ENCODE results near the gene PPP4R4.
"Not testable (repeated sequence)": the region's sequence is repeated elsewhere in the genome, so short reads cannot be mapped to it uniquely, and the experiment has no call there.

PPP4R4 gene

GRCh38 chr14:94180655-94181271 lies 6.6 kb downstream of the PPP4R4 start:
- no peak for DNase-seq

GRCh38 chr14:94181835-94182234 lies 7.7 kb downstream of the PPP4R4 start:
- DNase-seq, result no peak

GRCh38 chr14:94192536-94192935 lies 18.4 kb downstream of the PPP4R4 start:
- no peak for DNase-seq

- no peak for DNase-seq
Observed at GRCh38 chr14:94193776-94194175, 19.7 kb downstream of the PPP4R4 start.

GRCh38 chr14:94196057-94196456 lies 21.9 kb downstream of the PPP4R4 start:
- no peak for DNase-seq

- no peak for DNase-seq
Observed at GRCh38 chr14:94203473-94204210, 29.5 kb downstream of the PPP4R4 start.

- DNase-seq, result no peak
Observed at GRCh38 chr14:94213021-94213420, 38.9 kb downstream of the PPP4R4 start.

GRCh38 chr14:94213741-94214140 lies 39.6 kb downstream of the PPP4R4 start:
- DNase-seq, result no peak

- no peak for DNase-seq
Observed at GRCh38 chr14:94217116-94217515, 43.0 kb downstream of the PPP4R4 start.

- not testable (repeated sequence) for DNase-seq
Observed at GRCh38 chr14:94218198-94218886, 44.2 kb downstream of the PPP4R4 start.

- no peak for DNase-seq
Observed at GRCh38 chr14:94224040-94224439, 49.9 kb downstream of the PPP4R4 start.

- no peak for DNase-seq
Observed at GRCh38 chr14:94225460-94226378, 51.6 kb downstream of the PPP4R4 start.

- DNase-seq, result no peak
Observed at GRCh38 chr14:94227029-94227428, 52.9 kb downstream of the PPP4R4 start.

- DNase-seq, result no peak
Observed at GRCh38 chr14:94237046-94237445, 62.9 kb downstream of the PPP4R4 start.

- DNase-seq, result no peak
Observed at GRCh38 chr14:94237983-94238382, 63.9 kb downstream of the PPP4R4 start.

GRCh38 chr14:94239406-94239805 lies 65.3 kb downstream of the PPP4R4 start:
- DNase-seq, result no peak

- no peak for DNase-seq
Observed at GRCh38 chr14:94244182-94244581, 70.1 kb downstream of the PPP4R4 start.

GRCh38 chr14:94264195-94264594 lies 90.1 kb downstream of the PPP4R4 start:
- DNase-seq, result not testable (repeated sequence)

- DNase-seq, result no peak
Observed at GRCh38 chr14:94267352-94267751, 93.2 kb downstream of the PPP4R4 start.

- DNase-seq, result not testable (repeated sequence)
Observed at GRCh38 chr14:94268582-94268981, 94.5 kb downstream of the PPP4R4 start.

GRCh38 chr14:94269156-94269555 lies 95.0 kb downstream of the PPP4R4 start:
- DNase-seq, result no peak

GRCh38 chr14:94276898-94277561 lies 102.9 kb downstream of the PPP4R4 start:
- DNase-seq, result not testable (repeated sequence)

Measured in activated CD4-positive, alpha-beta T cell treated with anti-CD3 and anti-CD28 coated beads, Interleukin-2, amount 50 U/mL, for 1 hour (primary cell).